Measurements from ENCODE around the gene FUT9. TPM values are rescaled to one million over a fixed set of nuclear protein-coding genes. Genes with fewer than 3 reads are reported as not detected.

Gene FUT9
- total RNA-seq, 1 experiment from 2014 or later: not detected

GRCh38 chr6:96002576-96002910 lies 13.2 kb upstream of the FUT9 start:
- Mint-ChIP-seq H3K9me3 (ENCODE audit: unreplicated experiment) (no peaks in the 10 kb centered on the region), H3K4me3 (ENCODE audit: unreplicated experiment) (no peak overlapping the region), H3K27me3 (ENCODE audit: insufficient read depth, unreplicated experiment) (peaks cover 14% of the 10 kb centered on the region), H3K4me1 (ENCODE audit: insufficient read depth, unreplicated experiment) (no peaks in the 10 kb centered on the region), H3K27ac (ENCODE audit: low read depth, unreplicated experiment) (no peak overlapping the region), H3K36me3 (ENCODE audit: insufficient read depth, unreplicated experiment) (no peaks in the 10 kb centered on the region)
- intact Hi-C loops (cut with micrococcal nuclease): no loop called here
- BruUV-seq (replicated peaks): no TSS peak
- ChIA-PET POLR2A (no interaction called here), CTCF (interaction anchor here (0.9 kb wide), 1 partner anchor 27 kb away, joined by 3 read pairs; no protein-coding TSS in a partner anchor)
- no peak for TF ChIP-seq CTCF (IDR thresholded peaks at IDR 0.05; ENCODE audit: unreplicated experiment)
- no peak for DNase-seq (ENCODE audit: unreplicated experiment)

- Mint-ChIP-seq H3K4me3 (ENCODE audit: unreplicated experiment) (no peak overlapping the region), H3K36me3 (ENCODE audit: insufficient read depth, unreplicated experiment) (no peaks in the 10 kb centered on the region), H3K27ac (ENCODE audit: low read depth, unreplicated experiment) (no peak overlapping the region), H3K9me3 (ENCODE audit: unreplicated experiment) (no peaks in the 10 kb centered on the region), H3K4me1 (ENCODE audit: insufficient read depth, unreplicated experiment) (no peaks in the 10 kb centered on the region), H3K27me3 (ENCODE audit: insufficient read depth, unreplicated experiment) (peaks cover 14% of the 10 kb centered on the region)
- no peak for TF ChIP-seq CTCF (IDR thresholded peaks at IDR 0.05; ENCODE audit: unreplicated experiment)
- no peak for DNase-seq (ENCODE audit: unreplicated experiment)
- CTCF ChIA-PET: interaction anchor here (0.9 kb wide), 1 partner anchor 27 kb away, joined by 3 read pairs; no protein-coding TSS in a partner anchor
- POLR2A ChIA-PET: no interaction called here
- no TSS peak for BruUV-seq (replicated peaks)
- intact Hi-C loops (cut with micrococcal nuclease): no loop called here
Observed at GRCh38 chr6:96002912-96003311, 12.9 kb upstream of the FUT9 start.

- intact Hi-C loops (cut with micrococcal nuclease): no loop called here
- peaks cover 13% of the 10 kb centered on the region for H3K27me3 Mint-ChIP-seq (ENCODE audit: insufficient read depth, unreplicated experiment)
- peaks cover 5% of the 10 kb centered on the region for H3K36me3 Mint-ChIP-seq (ENCODE audit: insufficient read depth, unreplicated experiment)
- ChIA-PET CTCF (interaction anchor here (0.6 kb wide), 1 partner anchor 22 kb away, joined by 3 read pairs; no protein-coding TSS in a partner anchor), POLR2A (no interaction called here)
- H3K4me3 Mint-ChIP-seq (ENCODE audit: unreplicated experiment): no peak overlapping the region
- TF ChIP-seq CTCF (IDR thresholded peaks at IDR 0.05; ENCODE audit: unreplicated experiment): no peak
- H3K27ac Mint-ChIP-seq (ENCODE audit: low read depth, unreplicated experiment): no peak overlapping the region
- no TSS peak for BruUV-seq (replicated peaks)
- H3K4me1 Mint-ChIP-seq (ENCODE audit: insufficient read depth, unreplicated experiment): no peaks in the 10 kb centered on the region
- DNase-seq (ENCODE audit: unreplicated experiment): no peak
- H3K9me3 Mint-ChIP-seq (ENCODE audit: unreplicated experiment): no peaks in the 10 kb centered on the region
Observed at GRCh38 chr6:96007663-96008062, 8.1 kb upstream of the FUT9 start.

- no peaks in the 10 kb centered on the region for H3K9me3 Mint-ChIP-seq (ENCODE audit: unreplicated experiment)
- TF ChIP-seq CTCF (IDR thresholded peaks at IDR 0.05; ENCODE audit: unreplicated experiment): no peak
- H3K4me1 Mint-ChIP-seq (ENCODE audit: insufficient read depth, unreplicated experiment): no peaks in the 10 kb centered on the region
- ChIA-PET CTCF (interaction anchor here (0.9 kb wide), 1 partner anchor 9 kb away, joined by 4 read pairs; no protein-coding TSS in a partner anchor), POLR2A (no interaction called here)
- H3K36me3 Mint-ChIP-seq (ENCODE audit: insufficient read depth, unreplicated experiment): peaks cover 5% of the 10 kb centered on the region
- H3K4me3 Mint-ChIP-seq (ENCODE audit: unreplicated experiment): no peak overlapping the region
- intact Hi-C loops (cut with micrococcal nuclease): no loop called here
- no peak for DNase-seq (ENCODE audit: unreplicated experiment)
- H3K27ac Mint-ChIP-seq (ENCODE audit: low read depth, unreplicated experiment): no peak overlapping the region
- BruUV-seq (replicated peaks): no TSS peak
- peaks cover 53% of the 10 kb centered on the region for H3K27me3 Mint-ChIP-seq (ENCODE audit: insufficient read depth, unreplicated experiment)
Observed at GRCh38 chr6:96013531-96013930, 2.2 kb upstream of the FUT9 start.
